ENCODE measurements around the gene SLAMF9.

DNA sequence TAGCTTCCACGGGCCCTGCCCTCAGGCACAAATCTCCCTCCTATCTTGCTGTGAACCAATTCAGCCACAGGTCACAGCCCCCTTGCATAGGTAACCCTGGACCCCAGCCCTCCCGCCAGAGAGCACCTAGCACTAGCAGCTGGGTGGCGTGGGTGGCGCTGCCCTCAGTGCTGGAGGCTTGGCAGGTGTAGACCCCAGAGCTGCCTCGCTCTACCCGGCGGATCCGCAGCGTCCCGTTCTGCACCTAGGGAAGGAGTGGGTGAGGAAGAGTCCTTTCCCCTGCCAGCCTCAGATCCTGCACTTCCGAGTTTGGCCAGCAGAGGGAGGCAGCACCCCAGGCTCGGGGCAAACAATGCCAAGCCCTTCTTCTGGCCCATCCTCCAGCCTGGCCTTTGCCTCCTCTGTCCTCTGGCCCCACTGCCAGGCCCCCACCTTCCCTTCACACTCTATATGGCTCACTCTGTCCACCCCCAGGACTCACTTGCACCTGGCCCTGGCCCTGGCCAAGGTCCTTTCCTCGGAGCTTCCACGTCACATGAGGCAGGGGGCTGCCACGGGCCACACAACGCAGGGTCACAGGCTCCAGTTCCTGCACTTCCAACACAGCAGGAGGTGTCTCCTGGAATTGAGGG lies 17.6 kb downstream of the SLAMF9 start:
- no peak for TF ChIP-seq POLR2AphosphoS5 (IDR thresholded peaks at IDR 0.05)
- peak; percentile 95 to 98 (median 96) for TF ChIP-seq CTCF (IDR thresholded peaks at IDR 0.05)
